ENCODE data around the gene ASF1B.

Gene ASF1B

DNA sequence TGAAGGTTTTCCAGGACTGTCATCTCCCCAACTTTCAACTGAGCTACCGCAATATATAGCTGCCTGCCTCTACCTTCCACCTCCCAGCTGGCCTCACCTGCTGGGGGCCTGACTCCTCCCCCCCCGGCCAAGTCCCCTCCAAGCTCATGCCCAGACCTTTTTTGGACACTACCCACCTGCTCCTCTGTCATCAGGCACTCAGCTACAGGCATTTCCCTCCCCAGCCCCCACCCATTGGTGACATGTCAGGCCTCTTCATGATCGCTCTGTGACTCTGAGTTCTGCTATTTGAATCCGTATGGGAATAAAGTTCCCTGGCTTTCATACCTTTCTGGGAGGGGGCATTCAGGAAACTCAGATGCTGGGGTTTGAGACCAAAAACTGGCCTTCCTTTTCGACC lies 20.6 kb downstream of the ASF1B start:
- Histone ChIP-seq H2AFZ (ENCODE audit: low read length, unreplicated experiment) (no peak overlapping the region), H3K79me2 (ENCODE audit: control insufficient read depth, insufficient read depth, low read length, unreplicated experiment) (peaks cover 60% of the 10 kb centered on the region), H3K27me3 (ENCODE audit: insufficient read depth, low read length) (no peaks in the 10 kb centered on the region), H3K4me3 (ENCODE audit: low read depth, low read length) (peak overlapping the region; percentile 96), H3K36me3 (ENCODE audit: insufficient read depth, low read length) (no peaks in the 10 kb centered on the region), H3K4me1 (ENCODE audit: control insufficient read depth, insufficient read depth, low read length, unreplicated experiment) (peaks cover 38% of the 10 kb centered on the region), H3K27ac (ENCODE audit: low read depth, low read length) (peak overlapping the region; percentile 55)

GRCh38 chr19:14114854-14115253 lies 21.5 kb downstream of the ASF1B start:
- H3K36me3 ChIP-seq (ENCODE audit: insufficient read depth, low read length) = no peaks in the 10 kb centered on the region
- no peaks in the 10 kb centered on the region for H3K27me3 ChIP-seq (ENCODE audit: insufficient read depth, low read length)
- no peak overlapping the region for H3K4me3 ChIP-seq (ENCODE audit: low read depth, low read length)
- peaks cover 63% of the 10 kb centered on the region for H3K79me2 ChIP-seq (ENCODE audit: control insufficient read depth, insufficient read depth, low read length, unreplicated experiment)
- H3K4me1 ChIP-seq (ENCODE audit: control insufficient read depth, insufficient read depth, low read length, unreplicated experiment) = peaks cover 38% of the 10 kb centered on the region
- H2AFZ ChIP-seq (ENCODE audit: low read length, unreplicated experiment) = no peak overlapping the region
- no peak overlapping the region for H3K27ac ChIP-seq (ENCODE audit: low read depth, low read length)

DNA sequence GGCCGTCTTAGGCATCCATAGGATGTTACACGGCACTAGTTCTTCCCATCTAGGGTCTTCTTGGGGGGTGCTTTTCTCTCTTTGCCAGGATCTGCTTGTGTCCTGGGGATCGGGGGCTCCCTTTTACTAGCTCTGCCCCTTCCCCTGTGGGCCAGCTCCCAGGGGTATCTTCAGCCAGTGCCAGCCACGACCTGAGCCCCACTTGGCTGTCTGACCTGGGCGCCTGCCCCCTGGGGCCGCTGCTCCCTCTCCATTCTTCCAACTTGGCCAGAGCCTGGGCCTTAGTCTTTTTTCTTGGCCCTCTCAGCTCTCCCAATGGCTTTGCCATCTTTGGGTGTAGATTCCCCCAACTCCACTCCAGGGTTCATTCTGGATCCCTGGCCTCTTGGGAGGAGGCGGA lies 21.9 kb downstream of the ASF1B start:
- Histone ChIP-seq H3K79me2 (ENCODE audit: control insufficient read depth, insufficient read depth, low read length, unreplicated experiment) (peaks cover 63% of the 10 kb centered on the region), H3K4me1 (ENCODE audit: control insufficient read depth, insufficient read depth, low read length, unreplicated experiment) (peaks cover 38% of the 10 kb centered on the region), H2AFZ (ENCODE audit: low read length, unreplicated experiment) (no peak overlapping the region), H3K36me3 (ENCODE audit: insufficient read depth, low read length) (no peaks in the 10 kb centered on the region), H3K27ac (ENCODE audit: low read depth, low read length) (no peak overlapping the region), H3K4me3 (ENCODE audit: low read depth, low read length) (no peak overlapping the region), H3K27me3 (ENCODE audit: insufficient read depth, low read length) (no peaks in the 10 kb centered on the region)

GRCh38 chr19:14113762-14114414 lies 22.5 kb downstream of the ASF1B start:
- H3K4me3 ChIP-seq (ENCODE audit: low read depth, low read length) = no peak overlapping the region; the same call in 1 of the 2 replicates
- no peaks in the 10 kb centered on the region for H3K27me3 ChIP-seq (ENCODE audit: insufficient read depth, low read length)
- no peaks in the 10 kb centered on the region for H3K36me3 ChIP-seq (ENCODE audit: insufficient read depth, low read length)
- peak overlapping the region; percentile 65 for H3K27ac ChIP-seq (ENCODE audit: low read depth, low read length)
- peaks cover 63% of the 10 kb centered on the region for H3K79me2 ChIP-seq (ENCODE audit: control insufficient read depth, insufficient read depth, low read length, unreplicated experiment)
- no peak overlapping the region for H2AFZ ChIP-seq (ENCODE audit: low read length, unreplicated experiment)
- peaks cover 33% of the 10 kb centered on the region for H3K4me1 ChIP-seq (ENCODE audit: control insufficient read depth, insufficient read depth, low read length, unreplicated experiment)

DNA sequence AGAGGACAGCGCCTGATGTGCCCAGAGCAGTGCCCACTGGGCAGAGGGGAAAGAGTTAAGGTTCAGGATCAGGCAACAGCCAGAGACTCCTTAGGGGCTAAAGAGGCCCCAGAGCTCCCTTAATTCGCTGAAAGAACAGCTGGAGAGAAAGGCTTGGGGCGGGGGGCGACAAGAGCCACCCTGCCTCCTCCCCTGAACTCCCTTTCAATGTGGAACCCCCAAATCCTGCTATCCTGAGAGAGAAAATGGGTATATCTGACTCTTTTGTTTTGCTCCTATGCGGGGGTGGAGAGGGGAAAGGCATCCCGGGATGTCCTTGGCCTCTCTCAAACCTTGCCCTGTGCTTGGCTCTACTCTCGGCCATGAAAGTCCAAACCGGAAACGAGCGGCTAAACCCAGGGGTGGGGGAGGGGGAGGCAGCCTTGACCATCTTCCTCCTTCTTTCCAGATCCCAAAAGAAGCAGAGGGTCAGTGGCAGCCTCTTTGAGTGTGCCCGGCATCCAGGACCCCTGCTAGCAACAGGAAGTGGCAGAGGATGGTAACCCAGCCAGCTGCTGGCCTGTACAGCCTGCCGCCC lies 23.5 kb downstream of the ASF1B start:
- Histone ChIP-seq H3K79me2 (ENCODE audit: control insufficient read depth, insufficient read depth, low read length, unreplicated experiment) (peaks cover 63% of the 10 kb centered on the region), H3K27me3 (ENCODE audit: insufficient read depth, low read length) (no peaks in the 10 kb centered on the region), H3K4me1 (ENCODE audit: control insufficient read depth, insufficient read depth, low read length, unreplicated experiment) (peaks cover 26% of the 10 kb centered on the region), H3K4me3 (ENCODE audit: low read depth, low read length) (peak overlapping the region; percentile 69), H3K27ac (ENCODE audit: low read depth, low read length) (peak overlapping the region; percentile 65), H3K36me3 (ENCODE audit: insufficient read depth, low read length) (no peaks in the 10 kb centered on the region), H2AFZ (ENCODE audit: low read length, unreplicated experiment) (peak overlapping the region; percentile 32)

DNA sequence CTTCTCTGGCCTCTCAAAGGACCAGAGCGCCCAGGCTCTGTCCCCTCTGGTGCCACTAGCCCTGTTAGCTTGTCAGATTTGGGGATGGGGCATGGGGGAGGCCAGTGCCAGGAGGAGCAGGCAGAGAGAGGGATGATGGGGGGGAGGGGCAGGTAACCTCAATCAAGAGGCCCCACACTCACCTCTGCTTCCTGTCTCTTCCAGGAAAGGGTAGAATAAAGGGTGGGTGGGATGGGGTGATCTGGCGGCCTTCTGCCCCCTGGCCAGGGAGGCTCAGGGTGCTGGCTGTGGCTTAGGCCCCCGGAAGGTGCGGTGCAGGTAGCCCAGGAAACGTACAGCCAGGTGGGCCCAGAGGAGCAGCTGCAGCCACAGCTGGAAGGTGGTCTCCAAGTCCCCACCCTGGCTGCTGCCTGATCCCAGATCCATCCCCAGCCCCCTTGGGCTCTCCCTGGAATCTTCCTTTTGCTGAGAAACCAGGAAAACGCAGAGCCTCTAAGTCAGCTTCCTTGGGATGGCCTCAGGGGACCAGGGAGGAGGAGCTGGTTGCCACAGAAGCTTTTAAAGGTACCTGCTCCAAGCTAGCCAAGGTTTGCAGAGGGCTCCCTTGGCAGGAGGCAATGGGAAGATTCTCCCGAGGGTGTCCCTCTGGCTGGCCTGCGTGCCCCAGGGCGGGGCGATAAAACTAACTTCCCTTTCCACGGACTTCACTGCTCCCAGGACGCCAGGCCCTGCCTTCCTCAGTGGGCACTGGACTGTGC lies 24.2 kb downstream of the ASF1B start:
- no peaks in the 10 kb centered on the region for H3K36me3 ChIP-seq (ENCODE audit: insufficient read depth, low read length)
- H3K4me3 ChIP-seq (ENCODE audit: low read depth, low read length) = peak overlapping the region; percentile 69
- H2AFZ ChIP-seq (ENCODE audit: low read length, unreplicated experiment) = no peak overlapping the region
- peaks cover 26% of the 10 kb centered on the region for H3K4me1 ChIP-seq (ENCODE audit: control insufficient read depth, insufficient read depth, low read length, unreplicated experiment)
- peaks cover 62% of the 10 kb centered on the region for H3K79me2 ChIP-seq (ENCODE audit: control insufficient read depth, insufficient read depth, low read length, unreplicated experiment)
- peak overlapping the region; percentile 65 for H3K27ac ChIP-seq (ENCODE audit: low read depth, low read length)
- no peaks in the 10 kb centered on the region for H3K27me3 ChIP-seq (ENCODE audit: insufficient read depth, low read length)

DNA sequence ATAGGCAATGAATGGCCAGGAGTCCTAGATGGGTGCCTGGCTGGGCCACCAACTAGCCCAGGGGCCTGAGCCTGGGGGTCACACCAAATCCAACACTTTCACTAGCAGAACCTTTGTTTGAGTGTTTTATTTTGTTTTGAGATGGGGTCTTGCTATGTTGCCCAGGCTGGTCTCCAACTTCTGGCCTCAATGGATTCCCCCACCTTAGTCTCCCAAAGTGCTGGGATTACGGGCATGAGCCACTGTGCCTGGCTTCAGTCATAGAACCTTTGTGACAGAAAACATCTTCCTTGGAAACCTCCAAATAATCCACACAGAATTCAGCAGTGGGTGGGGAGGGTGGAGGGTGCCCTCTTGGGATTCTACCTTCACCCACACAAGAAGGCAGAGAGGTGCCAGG lies 24.9 kb downstream of the ASF1B start:
- H3K27ac ChIP-seq (ENCODE audit: low read depth, low read length) = no peak overlapping the region
- H3K79me2 ChIP-seq (ENCODE audit: control insufficient read depth, insufficient read depth, low read length, unreplicated experiment) = peaks cover 54% of the 10 kb centered on the region
- no peak overlapping the region for H2AFZ ChIP-seq (ENCODE audit: low read length, unreplicated experiment)
- 0 out of 2 replicates have a peak overlapping the region, but pooled peaks have one; percentile 29 for H3K4me3 ChIP-seq (ENCODE audit: low read depth, low read length)
- peaks cover 26% of the 10 kb centered on the region for H3K4me1 ChIP-seq (ENCODE audit: control insufficient read depth, insufficient read depth, low read length, unreplicated experiment)
- no peaks in the 10 kb centered on the region for H3K36me3 ChIP-seq (ENCODE audit: insufficient read depth, low read length)
- H3K27me3 ChIP-seq (ENCODE audit: insufficient read depth, low read length) = no peaks in the 10 kb centered on the region

DNA sequence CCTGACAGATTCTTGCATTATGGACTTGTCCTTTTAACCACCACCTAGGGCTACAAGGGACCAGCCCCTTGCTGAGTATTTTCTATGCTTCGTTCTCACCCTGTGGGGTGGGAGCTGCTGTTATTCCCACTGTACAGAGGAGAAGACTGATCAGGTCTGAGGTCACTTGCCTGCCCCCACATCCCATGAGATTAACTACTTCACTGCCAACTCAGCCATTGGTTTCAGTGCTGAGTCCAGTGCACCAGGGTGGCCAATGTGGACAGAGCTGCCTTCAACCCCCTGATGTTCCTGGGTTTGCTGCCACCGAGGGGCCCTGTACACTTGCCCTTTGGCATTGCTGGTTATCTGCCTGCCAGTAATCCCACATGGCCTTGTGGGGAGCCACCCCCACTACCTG lies 25.7 kb downstream of the ASF1B start:
- no peak overlapping the region for H3K4me3 ChIP-seq (ENCODE audit: low read depth, low read length)
- H3K79me2 ChIP-seq (ENCODE audit: control insufficient read depth, insufficient read depth, low read length, unreplicated experiment) = peaks cover 46% of the 10 kb centered on the region
- no peaks in the 10 kb centered on the region for H3K36me3 ChIP-seq (ENCODE audit: insufficient read depth, low read length)
- no peaks in the 10 kb centered on the region for H3K27me3 ChIP-seq (ENCODE audit: insufficient read depth, low read length)
- H3K27ac ChIP-seq (ENCODE audit: low read depth, low read length) = no peak overlapping the region
- peaks cover 22% of the 10 kb centered on the region for H3K4me1 ChIP-seq (ENCODE audit: control insufficient read depth, insufficient read depth, low read length, unreplicated experiment)
- no peak overlapping the region for H2AFZ ChIP-seq (ENCODE audit: low read length, unreplicated experiment)

DNA sequence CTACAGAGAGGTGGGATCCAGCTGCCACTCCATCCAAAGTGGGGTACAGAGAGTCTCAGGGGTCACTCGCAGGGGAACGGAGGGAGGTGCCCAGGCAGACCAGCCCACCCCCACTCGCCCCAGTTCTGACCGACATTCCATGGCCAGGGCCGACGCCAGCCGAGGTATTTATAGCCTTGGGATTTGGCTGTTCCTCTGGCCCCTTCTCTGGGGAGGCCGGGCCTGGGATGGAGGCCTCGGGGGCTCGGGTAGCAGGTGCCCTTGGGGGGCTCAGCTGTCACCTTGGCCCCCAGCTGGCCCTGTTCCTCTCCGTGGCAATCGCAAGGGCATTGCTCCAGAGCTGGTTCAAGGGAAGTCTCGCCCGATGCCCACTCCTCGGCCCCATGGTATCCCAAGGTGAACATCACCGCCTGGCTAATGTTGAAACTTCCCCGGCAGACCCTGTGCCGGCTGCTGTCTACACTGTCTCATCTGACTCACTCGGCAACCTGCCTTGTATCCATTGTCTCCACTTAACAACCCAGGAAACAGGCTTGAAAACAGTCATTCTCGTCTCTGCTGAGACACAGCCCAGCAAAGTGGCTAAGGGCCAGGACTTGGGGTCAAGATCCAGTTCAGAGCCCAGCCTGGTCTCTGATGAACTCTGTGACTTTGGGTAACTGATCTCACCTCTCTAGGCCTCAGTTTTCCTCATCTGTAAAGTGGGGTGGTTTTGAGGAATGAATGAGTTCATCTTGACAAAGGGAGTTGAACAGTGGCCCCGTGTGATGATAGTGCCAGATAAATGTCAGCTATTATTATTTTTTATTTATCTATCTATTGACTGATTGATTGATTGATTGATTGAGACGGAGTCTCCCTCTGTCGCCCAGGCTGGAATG lies 28.6 kb downstream of the ASF1B start:
- Histone ChIP-seq H3K27ac (ENCODE audit: low read depth, low read length) (no peak overlapping the region), H3K36me3 (ENCODE audit: insufficient read depth, low read length) (no peaks in the 10 kb centered on the region), H3K4me1 (ENCODE audit: control insufficient read depth, insufficient read depth, low read length, unreplicated experiment) (peaks cover 9% of the 10 kb centered on the region), H3K4me3 (ENCODE audit: low read depth, low read length) (no peak overlapping the region), H3K79me2 (ENCODE audit: control insufficient read depth, insufficient read depth, low read length, unreplicated experiment) (peaks cover 20% of the 10 kb centered on the region), H3K27me3 (ENCODE audit: insufficient read depth, low read length) (no peaks in the 10 kb centered on the region), H2AFZ (ENCODE audit: low read length, unreplicated experiment) (no peak overlapping the region)

DNA sequence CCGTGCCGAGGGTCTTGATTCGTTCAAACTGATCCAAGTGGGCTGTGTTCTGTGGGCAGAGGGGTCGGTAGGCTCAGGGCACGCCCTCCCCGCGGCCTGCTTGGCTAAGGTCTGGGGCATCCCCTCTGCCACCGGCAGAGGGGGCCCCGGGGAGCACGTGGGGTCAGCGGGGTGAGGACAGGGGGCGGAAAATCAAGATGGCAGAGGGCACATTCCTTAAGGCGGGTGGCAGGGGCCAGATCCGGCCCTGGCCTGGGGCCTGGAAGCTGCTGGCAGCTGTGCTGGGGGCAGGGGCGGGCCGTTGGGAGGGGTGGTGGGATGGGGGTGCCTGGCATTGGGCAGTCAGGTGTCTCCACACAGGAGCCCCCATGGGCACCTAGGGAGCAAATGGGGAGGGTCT lies 29.5 kb downstream of the ASF1B start:
- Histone ChIP-seq H3K27me3 (ENCODE audit: insufficient read depth, low read length) (no peaks in the 10 kb centered on the region), H3K4me3 (ENCODE audit: low read depth, low read length) (no peak overlapping the region), H2AFZ (ENCODE audit: low read length, unreplicated experiment) (no peak overlapping the region), H3K36me3 (ENCODE audit: insufficient read depth, low read length) (no peaks in the 10 kb centered on the region), H3K4me1 (ENCODE audit: control insufficient read depth, insufficient read depth, low read length, unreplicated experiment) (peaks cover 6% of the 10 kb centered on the region), H3K79me2 (ENCODE audit: control insufficient read depth, insufficient read depth, low read length, unreplicated experiment) (peaks cover 12% of the 10 kb centered on the region), H3K27ac (ENCODE audit: low read depth, low read length) (no peak overlapping the region)

Data from ACC112 (cell line).